ENCODE data around the gene CDK13. TPM values are rescaled to one million over a fixed set of nuclear protein-coding genes. Genes with fewer than 3 reads are reported as not detected.
"Not testable (repeated sequence)": the region's sequence is repeated elsewhere in the genome, so short reads cannot be mapped to it uniquely, and the experiment has no call there.

Gene CDK13
- total RNA-seq, 1 donor from 2014 or later: 50.3 TPM

DNA sequence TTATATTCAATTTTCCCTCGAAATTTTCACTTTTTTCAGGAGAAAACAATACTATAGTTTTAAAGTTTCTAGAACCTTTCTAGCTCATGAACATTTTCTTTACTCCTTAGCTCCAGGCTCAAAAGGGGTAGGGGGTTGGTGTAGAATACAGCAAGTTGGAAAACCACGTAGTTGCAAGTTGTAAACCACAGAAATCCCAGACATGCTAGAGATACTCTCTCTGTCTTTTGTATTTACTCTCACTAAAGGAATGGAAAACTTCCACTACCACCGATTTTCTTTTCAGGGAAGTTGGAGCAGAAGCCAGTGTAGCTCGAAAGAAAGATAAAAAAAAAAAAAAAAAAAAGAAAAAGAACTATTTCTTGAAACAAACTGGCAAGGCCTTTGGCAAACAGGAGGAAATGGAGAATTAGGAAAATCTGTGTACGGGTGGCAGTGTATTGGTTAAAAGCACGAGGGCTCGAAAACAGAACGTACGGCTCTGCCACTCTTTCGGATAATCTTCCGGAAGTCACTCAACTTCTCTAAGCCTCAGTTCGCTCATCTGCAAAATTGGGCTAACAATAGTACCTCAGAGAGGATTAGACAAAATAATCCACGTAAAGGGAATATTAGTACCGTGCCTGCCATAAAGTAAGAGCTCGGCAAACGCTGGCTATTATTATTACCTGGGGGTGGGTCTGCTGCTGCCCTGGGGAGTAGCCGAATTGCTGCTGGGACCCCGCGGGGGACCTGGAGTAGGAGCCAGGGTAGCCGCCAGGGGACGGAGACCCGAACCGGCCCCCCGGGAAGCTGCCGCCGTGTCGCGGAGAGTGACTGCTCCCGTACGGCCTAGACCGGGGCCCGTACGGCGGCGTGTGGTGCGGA lies 183.7 kb downstream of the CDK13 start:
- TF ChIP-seq, protein P1, sequence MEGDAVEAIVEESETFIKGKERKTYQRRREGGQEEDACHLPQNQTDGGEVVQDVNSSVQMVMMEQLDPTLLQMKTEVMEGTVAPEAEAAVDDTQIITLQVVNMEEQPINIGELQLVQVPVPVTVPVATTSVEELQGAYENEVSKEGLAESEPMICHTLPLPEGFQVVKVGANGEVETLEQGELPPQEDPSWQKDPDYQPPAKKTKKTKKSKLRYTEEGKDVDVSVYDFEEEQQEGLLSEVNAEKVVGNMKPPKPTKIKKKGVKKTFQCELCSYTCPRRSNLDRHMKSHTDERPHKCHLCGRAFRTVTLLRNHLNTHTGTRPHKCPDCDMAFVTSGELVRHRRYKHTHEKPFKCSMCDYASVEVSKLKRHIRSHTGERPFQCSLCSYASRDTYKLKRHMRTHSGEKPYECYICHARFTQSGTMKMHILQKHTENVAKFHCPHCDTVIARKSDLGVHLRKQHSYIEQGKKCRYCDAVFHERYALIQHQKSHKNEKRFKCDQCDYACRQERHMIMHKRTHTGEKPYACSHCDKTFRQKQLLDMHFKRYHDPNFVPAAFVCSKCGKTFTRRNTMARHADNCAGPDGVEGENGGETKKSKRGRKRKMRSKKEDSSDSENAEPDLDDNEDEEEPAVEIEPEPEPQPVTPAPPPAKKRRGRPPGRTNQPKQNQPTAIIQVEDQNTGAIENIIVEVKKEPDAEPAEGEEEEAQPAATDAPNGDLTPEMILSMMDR (IDR thresholded peaks at IDR 0.05; ENCODE audit: insufficient read depth, low read length, severe bottlenecking): no peak
- peak; percentile 17 for DNase-seq (ENCODE audit: low read depth)
- peak overlapping the region; percentile 80 for H3K4me3 ChIP-seq (ENCODE audit: low read depth, low read length)
- no peak for FAIRE-seq
- no peaks in the 10 kb centered on the region for H3K36me3 ChIP-seq (ENCODE audit: control insufficient read depth, insufficient read depth, low read length)
- no peaks in the 10 kb centered on the region for H3K27me3 ChIP-seq (ENCODE audit: control insufficient read depth, insufficient read depth, low read length)

DNA sequence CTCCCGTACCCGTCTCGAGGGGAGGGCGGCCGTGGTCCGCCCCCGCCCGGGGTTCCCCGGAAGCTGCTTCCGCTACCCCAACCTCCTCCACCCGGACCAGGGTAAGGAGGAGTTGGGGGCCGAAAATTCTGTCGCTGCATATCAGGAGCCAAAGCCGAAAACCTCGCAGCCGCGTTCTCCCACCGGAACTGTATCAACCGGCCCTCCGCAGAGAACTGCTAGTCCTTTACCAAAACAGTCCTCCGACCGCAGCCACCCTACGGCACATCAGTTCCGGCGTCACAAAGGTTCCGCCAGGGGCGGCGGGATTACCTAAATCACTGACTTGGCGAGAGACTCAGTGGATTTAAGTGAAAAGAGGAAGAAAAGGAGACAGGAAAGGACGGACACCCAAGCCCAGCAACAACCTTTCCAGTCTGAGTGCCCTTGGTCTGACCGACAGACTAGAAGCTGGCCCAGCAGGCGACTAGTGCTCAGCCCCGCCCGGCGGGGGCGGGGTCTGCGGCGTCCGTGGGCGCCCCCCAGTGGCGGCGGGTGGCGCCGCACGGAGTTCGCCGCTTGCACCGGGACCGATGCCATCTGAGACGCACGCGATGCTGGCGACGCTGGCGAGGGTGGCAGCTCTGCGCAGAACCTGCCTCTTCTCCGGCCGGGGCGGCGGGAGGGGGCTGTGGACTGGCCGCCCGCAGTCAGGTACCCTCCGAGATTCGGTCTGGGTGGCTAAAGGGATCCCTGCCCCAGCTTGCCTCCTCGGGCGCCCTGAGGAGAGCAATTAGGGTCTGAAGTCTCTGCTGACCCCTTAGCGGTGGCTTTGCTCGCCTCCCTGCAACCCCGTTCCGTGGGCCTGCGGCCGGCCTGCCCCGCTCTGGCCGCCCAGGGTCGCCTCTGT lies 184.6 kb downstream of the CDK13 start, which contains the start of the genes MPLKIP and SUGCT:
Gene MPLKIP (minus strand): TSS at position 195 of the 889 bp plus-strand sequence. CDS start 55 bp downstream, at position 140.
Gene SUGCT (plus strand): TSS at position 578 of the 889 bp plus-strand sequence.
- Histone ChIP-seq H3K27me3 (ENCODE audit: control insufficient read depth, insufficient read depth, low read length) (no peaks in the 10 kb centered on the region), H3K4me3 (ENCODE audit: low read depth, low read length) (peak within 1 kb of the TSS; percentile 80), H3K36me3 (ENCODE audit: control insufficient read depth, insufficient read depth, low read length) (no peaks in the 10 kb centered on the region)
- TF ChIP-seq, protein P1 (IDR thresholded peaks at IDR 0.05; ENCODE audit: insufficient read depth, low read length, severe bottlenecking): peak; percentile 93
- DNase-seq (ENCODE audit: low read depth) (peak; percentile 64), FAIRE-seq (no peak)

DNA sequence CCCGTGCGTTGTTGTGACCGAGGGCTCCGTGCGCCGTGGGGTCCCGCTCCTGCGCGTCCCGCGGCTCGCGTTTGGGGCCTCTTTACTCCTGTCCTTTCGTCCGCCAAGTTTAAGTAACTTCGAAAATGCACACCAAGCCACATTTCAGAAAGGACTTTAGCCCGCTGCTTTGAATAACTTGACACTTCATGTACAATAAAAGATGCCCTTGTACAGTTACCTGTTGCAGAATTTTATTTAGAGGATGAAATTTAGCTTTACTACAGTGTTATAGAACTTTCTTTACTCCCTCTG lies 185.2 kb downstream of the CDK13 start:
- DNase-seq (ENCODE audit: low read depth) (no peak), FAIRE-seq (no peak)
- no peaks in the 10 kb centered on the region for H3K36me3 ChIP-seq (ENCODE audit: control insufficient read depth, insufficient read depth, low read length)
- TF ChIP-seq, protein P1 (IDR thresholded peaks at IDR 0.05; ENCODE audit: insufficient read depth, low read length, severe bottlenecking): no peak
- peak overlapping the region; percentile 80 for H3K4me3 ChIP-seq (ENCODE audit: low read depth, low read length)
- H3K27me3 ChIP-seq (ENCODE audit: control insufficient read depth, insufficient read depth, low read length): no peaks in the 10 kb centered on the region

DNA sequence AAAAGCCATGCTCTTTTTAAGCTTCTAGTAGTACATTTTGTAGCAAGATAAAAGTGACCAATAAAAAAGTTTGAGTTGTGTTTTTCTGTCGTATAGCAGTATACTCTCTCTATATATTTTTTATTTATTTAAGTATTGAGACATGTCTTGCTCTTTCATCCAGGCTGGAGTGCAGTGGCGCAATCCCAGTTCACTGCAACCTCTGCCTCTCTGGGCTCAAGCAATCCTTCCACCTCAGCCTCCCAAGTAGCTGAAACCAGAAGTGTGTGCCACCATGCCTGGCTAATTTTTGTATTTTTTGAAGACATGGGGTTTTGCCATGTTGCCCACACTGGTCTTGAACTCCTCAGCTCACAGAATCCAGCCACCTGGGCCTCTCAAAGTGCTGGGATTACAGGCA lies 187.5 kb downstream of the CDK13 start:
- Histone ChIP-seq H3K36me3 (ENCODE audit: control insufficient read depth, insufficient read depth, low read length) (no peaks in the 10 kb centered on the region), H3K27me3 (ENCODE audit: control insufficient read depth, insufficient read depth, low read length) (no peaks in the 10 kb centered on the region), H3K4me3 (ENCODE audit: low read depth, low read length) (no peak overlapping the region)
- no peak for FAIRE-seq
- TF ChIP-seq, protein P1 (IDR thresholded peaks at IDR 0.05; ENCODE audit: insufficient read depth, low read length, severe bottlenecking): no peak
- DNase-seq (ENCODE audit: low read depth): no peak

DNA sequence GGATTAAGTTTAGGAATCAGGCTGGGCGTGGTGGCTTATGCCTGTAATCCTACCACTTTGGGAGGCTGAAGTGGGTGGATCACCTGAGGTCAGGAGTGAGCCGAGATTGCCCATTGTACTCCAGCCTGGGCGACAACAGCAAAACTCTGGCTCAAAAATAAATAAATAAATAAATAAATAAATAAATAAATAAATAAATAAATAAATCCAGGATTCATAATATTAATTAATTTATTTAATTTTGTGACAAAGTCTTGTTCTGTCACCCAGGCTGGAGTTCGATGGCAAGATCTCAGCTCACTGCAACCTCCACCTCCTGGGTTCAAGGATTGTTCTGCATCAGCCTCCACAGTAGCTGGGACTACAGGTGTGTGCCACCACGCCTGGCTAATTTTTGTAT lies 188.9 kb downstream of the CDK13 start:
- Histone ChIP-seq H3K27me3 (ENCODE audit: control insufficient read depth, insufficient read depth, low read length) (no peaks in the 10 kb centered on the region), H3K4me3 (ENCODE audit: low read depth, low read length) (no peak overlapping the region), H3K36me3 (ENCODE audit: control insufficient read depth, insufficient read depth, low read length) (no peaks in the 10 kb centered on the region)
- no peak for FAIRE-seq
- TF ChIP-seq, protein P1 (IDR thresholded peaks at IDR 0.05; ENCODE audit: insufficient read depth, low read length, severe bottlenecking): no peak
- no peak for DNase-seq (ENCODE audit: low read depth)

DNA sequence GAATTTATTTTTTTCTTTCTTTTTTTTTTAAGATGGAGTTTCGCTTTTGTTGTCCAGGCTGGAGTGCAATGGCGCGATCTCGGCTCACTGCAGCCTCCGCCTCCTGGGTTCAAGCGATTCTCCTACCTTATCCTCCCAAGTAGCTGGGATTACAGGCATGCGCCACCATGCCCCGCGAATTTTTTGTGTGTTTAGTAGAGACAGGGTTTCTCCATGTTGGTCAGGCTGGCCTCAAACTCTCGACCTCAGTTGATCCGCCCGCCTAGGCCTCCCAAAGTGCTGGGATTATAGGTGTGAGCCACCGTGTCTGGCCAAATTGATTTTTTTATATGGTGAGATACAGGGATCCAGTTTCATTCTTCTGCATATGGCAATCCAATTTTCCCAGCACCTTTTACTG lies 189.8 kb downstream of the CDK13 start:
- DNase-seq (ENCODE audit: low read depth); H3K36me3 ChIP-seq (ENCODE audit: control insufficient read depth, insufficient read depth, low read length); H3K4me3 ChIP-seq (ENCODE audit: low read depth, low read length); FAIRE-seq; H3K27me3 ChIP-seq (ENCODE audit: control insufficient read depth, insufficient read depth, low read length): not testable (repeated sequence)

DNA sequence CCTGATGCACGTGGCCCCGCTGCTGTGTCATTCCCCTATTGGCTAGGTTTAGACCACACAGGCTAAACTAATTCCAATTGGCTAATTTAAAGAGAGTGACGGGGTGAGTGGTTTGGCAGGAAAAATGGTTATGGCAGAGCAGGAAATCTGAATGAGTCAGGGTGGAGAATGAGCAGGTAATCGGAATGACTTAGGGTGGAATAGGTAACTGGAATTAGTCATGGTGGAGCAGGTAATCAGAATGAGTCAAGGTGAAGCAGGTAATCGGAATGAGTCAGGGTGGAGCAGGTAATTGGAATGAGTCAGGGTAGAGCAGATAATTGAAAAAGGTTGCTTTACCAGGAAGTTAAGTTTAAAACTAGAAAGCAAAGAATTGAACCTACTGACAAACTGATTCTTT lies 191.9 kb downstream of the CDK13 start:
- FAIRE-seq; H3K4me3 ChIP-seq (ENCODE audit: low read depth, low read length); H3K27me3 ChIP-seq (ENCODE audit: control insufficient read depth, insufficient read depth, low read length); H3K36me3 ChIP-seq (ENCODE audit: control insufficient read depth, insufficient read depth, low read length): not testable (repeated sequence)
- DNase-seq (ENCODE audit: low read depth): peak; percentile 91

DNA sequence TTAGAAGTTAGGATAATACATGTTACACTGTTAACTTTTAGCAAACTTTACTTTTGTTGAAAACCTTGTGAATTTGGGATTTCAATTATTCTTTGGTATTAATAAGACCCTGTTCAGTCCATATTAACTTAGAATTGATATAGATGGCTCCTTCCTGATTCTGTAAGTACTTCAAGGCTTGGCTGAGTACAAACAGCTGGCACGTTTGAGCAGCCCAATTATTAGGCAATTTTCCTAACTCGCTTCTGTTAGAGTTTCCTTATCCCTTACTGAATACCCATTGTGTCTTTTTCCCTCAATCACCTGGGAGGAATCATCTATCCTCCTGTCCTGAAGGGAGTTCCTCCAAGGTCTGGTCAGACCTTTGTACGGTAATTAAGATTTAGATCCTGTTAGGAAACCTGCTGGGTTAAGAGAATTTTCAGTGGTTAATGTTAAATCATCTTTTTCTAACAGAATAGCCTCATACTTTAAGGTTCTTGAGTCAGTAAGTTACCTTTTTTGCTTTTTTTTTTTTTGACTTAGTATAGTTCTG lies 195.6 kb downstream of the CDK13 start:
- not testable (repeated sequence) for H3K27me3 ChIP-seq (ENCODE audit: control insufficient read depth, insufficient read depth, low read length); FAIRE-seq; H3K36me3 ChIP-seq (ENCODE audit: control insufficient read depth, insufficient read depth, low read length); H3K4me3 ChIP-seq (ENCODE audit: low read depth, low read length); DNase-seq (ENCODE audit: low read depth)
